Mammary microvascular endothelial cell (primary cell): ENCODE measurements around the gene IHH. TPM values are rescaled to one million over a fixed set of nuclear protein-coding genes. Genes with fewer than 3 reads are reported as not detected.

Experiments used
- total RNA-seq: library from RNA; depleted of rRNA; stranded (reverse); fragments of >200 nt; gene quantifications from 2 replicates; pipeline ENCODE4 v1.2.3, GENCODE V29; 2015

Gene IHH
- total RNA-seq: not detected in 2 replicates

DNA sequence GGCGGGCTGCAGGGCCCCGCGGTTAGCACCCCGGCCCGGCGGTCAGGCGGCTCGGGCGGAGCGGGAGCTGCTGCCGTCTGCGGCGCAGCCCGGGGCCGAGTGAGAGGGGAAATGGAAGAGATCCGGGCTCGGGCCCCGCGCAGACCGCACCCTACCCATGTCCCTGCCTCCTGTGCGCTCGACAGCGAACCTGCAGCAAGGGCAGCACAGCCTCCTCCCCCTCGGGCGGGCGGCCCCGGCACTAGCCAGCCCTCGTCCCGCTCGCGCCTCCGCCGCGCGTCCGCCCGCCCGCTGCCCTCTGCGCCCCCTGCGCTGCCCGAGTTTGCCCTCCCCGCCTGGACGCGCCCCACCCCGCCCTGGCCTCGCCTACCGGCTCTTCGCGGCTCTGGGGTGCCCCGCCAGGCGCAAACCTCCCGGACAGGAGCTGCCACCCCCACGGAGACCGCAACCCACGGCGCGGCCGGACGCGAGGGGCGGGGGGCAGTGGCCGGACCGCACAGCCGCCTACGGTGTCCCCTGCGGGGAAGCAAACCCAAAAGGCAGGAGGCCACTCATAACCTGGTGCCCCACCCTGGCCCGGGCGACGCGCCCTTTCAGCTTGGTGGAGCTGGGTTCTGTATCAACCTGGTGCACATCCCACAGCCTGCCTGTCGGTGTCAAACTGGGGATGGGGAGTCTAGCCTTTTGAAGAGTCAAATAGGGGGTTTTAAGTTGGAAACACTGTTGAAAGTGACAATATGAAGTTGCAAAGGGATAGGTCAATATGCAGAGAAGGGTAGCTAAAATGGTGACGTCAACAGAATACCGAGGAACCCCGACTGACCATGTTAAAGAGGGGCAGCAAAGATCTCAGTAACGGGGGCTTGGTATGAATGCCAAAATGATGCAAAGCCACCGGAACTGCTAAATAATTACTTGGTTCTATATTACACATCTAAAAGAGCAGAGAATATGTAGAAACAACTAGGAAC, at the start of gene IHH:
Gene IHH, minus strand, starts transcription at position 101 of the 971 bp plus-strand sequence. CDS start 454 bp downstream, outside the sequence.

DNA sequence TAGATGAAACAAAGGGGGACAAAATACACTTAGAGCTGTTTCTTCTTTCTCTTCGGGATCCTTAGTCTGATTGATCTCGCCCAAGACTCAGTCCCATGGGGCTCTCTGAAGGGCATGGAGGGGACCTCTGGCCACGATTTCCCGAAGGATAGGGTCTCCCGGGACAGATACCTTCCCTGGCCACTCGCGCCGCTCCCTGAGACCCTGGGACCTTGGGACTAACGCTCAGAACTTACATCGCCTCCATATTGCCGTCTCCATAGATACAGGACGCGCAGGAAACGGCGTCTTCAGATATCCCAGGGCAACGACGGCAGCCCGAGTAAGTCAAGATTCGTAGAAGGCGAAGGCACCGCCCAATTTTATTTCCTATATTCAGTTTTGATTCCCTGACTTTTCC, 19.5 kb downstream of the IHH start, which contains the start of gene CFAP65:
Gene CFAP65, minus strand, starts transcription at position 265 of the 400 bp plus-strand sequence. CDS start 2,468 bp downstream, outside the sequence.

Other genes with a start within 250 kb of the IHH start
- not detected in 2 replicates for gene PRKAG3, start 229.1 kb downstream of the IHH start, total RNA-seq
- not detected in 2 replicates for gene WNT6, start 201.1 kb downstream of the IHH start, total RNA-seq
- gene WNT10A, start 180.1 kb downstream of the IHH start, total RNA-seq: not detected in 2 replicates
- gene CDK5R2, start 101.3 kb downstream of the IHH start, total RNA-seq: not detected in 2 replicates
- gene FEV, start 75.7 kb downstream of the IHH start, total RNA-seq: not detected in 2 replicates
- not detected in 2 replicates for gene CRYBA2, start 67.5 kb downstream of the IHH start, total RNA-seq
- not detected in 2 replicates for gene CFAP65, start 19.4 kb downstream of the IHH start, total RNA-seq
- 16.9 and 18.3 TPM in 2 replicates for gene NHEJ1, start 99.9 kb upstream of the IHH start, total RNA-seq
- 0.60 and 0.79 TPM in 2 replicates for gene SLC23A3, start 109.1 kb upstream of the IHH start, total RNA-seq
- 35.3 and 37.0 TPM in 2 replicates for gene CNPPD1, start 116.0 kb upstream of the IHH start, total RNA-seq
- gene RETREG2, start 117.4 kb upstream of the IHH start, total RNA-seq: 43.6 and 44.4 TPM in 2 replicates
- gene ZFAND2B, start 145.9 kb upstream of the IHH start, total RNA-seq: 24.4 and 30.4 TPM in 2 replicates
- gene ABCB6, start 158.0 kb upstream of the IHH start, total RNA-seq: 15.5 and 15.6 TPM in 2 replicates
- 48.8 and 71.1 TPM in 2 replicates for gene ATG9A, start 168.7 kb upstream of the IHH start, total RNA-seq
- gene ANKZF1, start 168.9 kb upstream of the IHH start, total RNA-seq: 13.6 and 16.9 TPM in 2 replicates
- 4.5 and 7.5 TPM in 2 replicates for gene GLB1L, start 184.5 kb upstream of the IHH start, total RNA-seq
- gene STK16, start 184.6 kb upstream of the IHH start, total RNA-seq: 9.6 and 11.7 TPM in 2 replicates
- gene TUBA4B, start 192.3 kb upstream of the IHH start, total RNA-seq: not detected in 2 replicates
- gene TUBA4A, start 193.0 kb upstream of the IHH start, total RNA-seq: 13.6 and 22.3 TPM in 2 replicates
- 11.6 and 17.8 TPM in 2 replicates for gene DNAJB2, start 218.4 kb upstream of the IHH start, total RNA-seq
- not detected in 2 replicates for gene PTPRN, start 248.5 kb upstream of the IHH start, total RNA-seq